ENCODE measurements around the gene DNAJC30. TPM values are rescaled to one million over a fixed set of nuclear protein-coding genes. Genes with fewer than 3 reads are reported as not detected.
"Not testable (repeated sequence)": the region's sequence is repeated elsewhere in the genome, so short reads cannot be mapped to it uniquely, and the experiment has no call there.

Gene DNAJC30
- total RNA-seq (2014; rRNA removed; shearing (Covaris generic)), result 2.4 and 2.7 TPM in 2 replicates

- peaks cover 5% of the 10 kb centered on the region for H3K36me3 ChIP-seq (replicated peaks; ENCODE audit: control insufficient read depth, insufficient read depth, low read length)
- H3K4me3 ChIP-seq (ENCODE audit: insufficient read depth, low read depth, low read length), result peak within 1 kb of the TSS; percentile 95
- H3K27me3 ChIP-seq (ENCODE audit: control insufficient read depth, insufficient read depth, low read length), result no peaks in the 10 kb centered on the region
- DNase-seq, result peak; percentile 99
Observed at GRCh38 chr7:73683056-73683787, at the start of gene DNAJC30, which contains the start of gene BUD23. Gene DNAJC30 (minus strand): TSS chr7:73683453. CDS start chr7:73683423, 30 bp downstream. Gene BUD23 (plus strand): TSS chr7:73683597. CDS start chr7:73683626, 29 bp downstream.

DNA sequence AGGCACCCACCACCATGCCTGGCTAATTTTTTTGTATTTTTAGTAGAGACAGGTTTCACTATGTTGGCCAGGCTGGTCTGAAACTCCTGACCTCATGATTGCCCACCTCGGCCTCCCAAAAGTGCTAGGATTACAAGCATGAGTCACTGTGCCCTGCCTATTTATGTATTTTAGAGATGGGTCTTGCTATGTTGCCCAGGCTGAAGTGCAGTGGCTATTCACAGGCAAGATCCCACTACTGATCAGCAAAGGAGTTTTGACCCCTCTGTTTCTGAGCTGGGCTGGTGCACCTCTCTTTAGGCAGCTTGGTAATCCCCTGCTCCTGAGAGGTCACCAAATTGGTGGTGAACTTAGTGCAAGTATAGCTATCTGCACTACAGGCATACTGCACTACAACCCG lies 49.1 kb upstream of the DNAJC30 start:
- Histone ChIP-seq H3K36me3 (replicated peaks; ENCODE audit: control insufficient read depth, insufficient read depth, low read length) (peaks cover 8% of the 10 kb centered on the region), H3K4me3 (ENCODE audit: insufficient read depth, low read depth, low read length) (no peak overlapping the region), H3K27me3 (ENCODE audit: control insufficient read depth, insufficient read depth, low read length) (no peaks in the 10 kb centered on the region)
- DNase-seq, result no peak

DNA sequence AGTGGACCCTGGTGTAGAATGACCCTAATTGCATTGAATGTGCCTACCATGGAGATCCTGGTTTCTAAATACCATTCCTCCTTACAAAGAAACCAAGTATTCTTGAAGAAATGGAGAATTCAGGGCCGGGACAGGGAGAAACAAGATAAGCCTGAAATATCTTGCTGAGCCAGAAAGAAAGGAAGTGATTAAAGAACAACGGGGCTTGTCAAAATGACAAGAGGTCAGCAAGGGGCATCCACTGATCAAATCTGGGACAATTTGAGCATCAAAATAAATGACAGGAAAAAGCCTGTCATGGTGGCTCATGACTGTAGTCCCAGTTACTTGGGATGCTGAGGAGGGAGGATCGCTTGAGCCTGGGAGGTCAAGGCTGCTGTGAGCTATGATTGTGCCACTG lies 47.2 kb upstream of the DNAJC30 start:
- DNase-seq, result no peak
- H3K36me3 ChIP-seq (replicated peaks; ENCODE audit: control insufficient read depth, insufficient read depth, low read length), result no peaks in the 10 kb centered on the region
- no peak overlapping the region for H3K4me3 ChIP-seq (ENCODE audit: insufficient read depth, low read depth, low read length)
- no peaks in the 10 kb centered on the region for H3K27me3 ChIP-seq (ENCODE audit: control insufficient read depth, insufficient read depth, low read length)

DNA sequence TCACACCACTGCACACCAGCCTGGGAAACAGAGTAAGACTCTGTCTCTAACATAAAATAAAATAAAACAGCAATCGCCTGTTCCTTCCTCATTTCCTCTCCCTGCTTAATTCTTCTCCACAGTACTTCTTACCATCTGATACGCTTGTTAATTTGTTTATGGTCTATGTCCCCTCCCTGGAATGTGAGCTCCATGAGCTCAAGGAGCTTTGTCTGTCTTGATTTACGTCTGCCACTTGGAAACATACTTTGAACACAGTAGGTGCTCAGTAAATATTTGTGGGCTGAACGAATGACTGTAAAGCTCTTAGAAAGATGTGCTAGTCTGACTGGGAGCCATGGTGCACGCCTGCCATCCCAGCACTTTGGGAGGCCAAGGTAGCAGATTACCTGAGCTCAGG lies 45.3 kb upstream of the DNAJC30 start:
- Histone ChIP-seq H3K4me3 (ENCODE audit: insufficient read depth, low read depth, low read length) (no peak overlapping the region), H3K36me3 (replicated peaks; ENCODE audit: control insufficient read depth, insufficient read depth, low read length) (no peaks in the 10 kb centered on the region)
- DNase-seq, result no peak

GRCh38 chr7:73727952-73728351 lies 44.7 kb upstream of the DNAJC30 start:
- Histone ChIP-seq H3K4me3 (ENCODE audit: insufficient read depth, low read depth, low read length) (no peak overlapping the region), H3K27me3 (ENCODE audit: control insufficient read depth, insufficient read depth, low read length) (no peaks in the 10 kb centered on the region), H3K36me3 (replicated peaks; ENCODE audit: control insufficient read depth, insufficient read depth, low read length) (no peaks in the 10 kb centered on the region)
- no peak for DNase-seq

More for the DNA sequence above, 45.3 kb upstream of the DNAJC30 start:
- no peaks in the 10 kb centered on the region for H3K27me3 ChIP-seq (ENCODE audit: control insufficient read depth, insufficient read depth, low read length)

GRCh38 chr7:73726083-73726466 lies 42.8 kb upstream of the DNAJC30 start:
- Histone ChIP-seq H3K36me3 (replicated peaks; ENCODE audit: control insufficient read depth, insufficient read depth, low read length) (no peaks in the 10 kb centered on the region), H3K27me3 (ENCODE audit: control insufficient read depth, insufficient read depth, low read length) (no peaks in the 10 kb centered on the region; the same call in 1 of the 2 replicates), H3K4me3 (ENCODE audit: insufficient read depth, low read depth, low read length) (no peak overlapping the region)
- DNase-seq, result no peak

GRCh38 chr7:73723813-73724212 lies 40.6 kb upstream of the DNAJC30 start:
- peaks cover 7% of the 10 kb centered on the region for H3K27me3 ChIP-seq (ENCODE audit: control insufficient read depth, insufficient read depth, low read length)
- no peak for DNase-seq
- H3K4me3 ChIP-seq (ENCODE audit: insufficient read depth, low read depth, low read length), result no peak overlapping the region
- H3K36me3 ChIP-seq (replicated peaks; ENCODE audit: control insufficient read depth, insufficient read depth, low read length), result no peaks in the 10 kb centered on the region

- no peak overlapping the region for H3K4me3 ChIP-seq (ENCODE audit: insufficient read depth, low read depth, low read length)
- DNase-seq, result no peak
- peaks cover 16% of the 10 kb centered on the region for H3K27me3 ChIP-seq (ENCODE audit: control insufficient read depth, insufficient read depth, low read length)
- H3K36me3 ChIP-seq (replicated peaks; ENCODE audit: control insufficient read depth, insufficient read depth, low read length), result no peaks in the 10 kb centered on the region
Observed at GRCh38 chr7:73722785-73723184, 39.5 kb upstream of the DNAJC30 start.

DNA sequence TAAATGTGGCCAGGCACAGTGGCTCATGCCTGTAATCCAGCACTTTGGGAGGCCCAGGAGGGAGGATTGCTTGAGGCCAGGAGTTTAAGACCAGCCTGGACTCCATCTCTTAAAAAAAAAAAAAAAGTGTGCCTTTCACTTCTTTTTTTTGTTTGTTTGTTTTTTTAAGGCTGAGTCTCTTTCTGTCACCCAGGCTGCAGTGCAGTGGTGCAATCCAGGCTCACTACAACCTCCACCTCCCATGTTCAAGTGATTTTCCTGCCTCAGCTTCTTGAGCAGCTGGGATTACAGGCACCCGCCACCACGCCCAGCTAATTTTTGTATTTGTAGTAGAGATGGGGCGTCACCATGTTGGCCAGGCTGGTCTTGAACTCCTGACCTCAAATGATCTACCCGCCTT lies 38.9 kb upstream of the DNAJC30 start:
- H3K4me3 ChIP-seq (ENCODE audit: insufficient read depth, low read depth, low read length), result not testable (repeated sequence)
- peaks cover 16% of the 10 kb centered on the region for H3K27me3 ChIP-seq (ENCODE audit: control insufficient read depth, insufficient read depth, low read length)

GRCh38 chr7:73721377-73721817 lies 38.1 kb upstream of the DNAJC30 start:
- Histone ChIP-seq H3K4me3 (ENCODE audit: insufficient read depth, low read depth, low read length) (no peak overlapping the region), H3K36me3 (replicated peaks; ENCODE audit: control insufficient read depth, insufficient read depth, low read length) (no peaks in the 10 kb centered on the region)
- DNase-seq, result peak; percentile 7

More for the DNA sequence above, 38.9 kb upstream of the DNAJC30 start:
- not testable (repeated sequence) for H3K36me3 ChIP-seq (replicated peaks; ENCODE audit: control insufficient read depth, insufficient read depth, low read length); DNase-seq

DNA sequence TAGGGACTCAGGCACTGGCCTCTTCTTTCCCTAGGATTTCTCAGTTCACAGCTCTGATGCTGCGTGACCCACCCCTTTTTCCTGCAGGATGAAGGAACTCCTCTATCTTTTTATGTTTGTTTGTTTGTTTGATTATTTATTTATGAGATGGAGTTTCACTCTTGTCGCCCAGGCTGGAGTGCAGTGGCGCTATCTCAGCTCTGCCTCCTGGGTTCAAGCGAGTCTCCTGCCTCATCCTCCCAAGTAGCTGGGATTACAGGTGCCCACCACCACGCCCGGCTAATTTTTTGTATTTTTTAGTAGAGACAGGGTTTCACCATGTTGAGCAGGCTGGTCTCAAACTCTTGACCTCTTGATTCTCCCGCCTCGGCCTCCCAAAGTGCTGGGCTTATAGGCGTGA lies 37.2 kb upstream of the DNAJC30 start:
- DNase-seq; H3K36me3 ChIP-seq (replicated peaks; ENCODE audit: control insufficient read depth, insufficient read depth, low read length); H3K4me3 ChIP-seq (ENCODE audit: insufficient read depth, low read depth, low read length): not testable (repeated sequence)
- H3K27me3 ChIP-seq (ENCODE audit: control insufficient read depth, insufficient read depth, low read length), result peaks cover 16% of the 10 kb centered on the region

More at GRCh38 chr7:73721377-73721817, 38.1 kb upstream of the DNAJC30 start:
- H3K27me3 ChIP-seq (ENCODE audit: control insufficient read depth, insufficient read depth, low read length), result peaks cover 16% of the 10 kb centered on the region

DNA sequence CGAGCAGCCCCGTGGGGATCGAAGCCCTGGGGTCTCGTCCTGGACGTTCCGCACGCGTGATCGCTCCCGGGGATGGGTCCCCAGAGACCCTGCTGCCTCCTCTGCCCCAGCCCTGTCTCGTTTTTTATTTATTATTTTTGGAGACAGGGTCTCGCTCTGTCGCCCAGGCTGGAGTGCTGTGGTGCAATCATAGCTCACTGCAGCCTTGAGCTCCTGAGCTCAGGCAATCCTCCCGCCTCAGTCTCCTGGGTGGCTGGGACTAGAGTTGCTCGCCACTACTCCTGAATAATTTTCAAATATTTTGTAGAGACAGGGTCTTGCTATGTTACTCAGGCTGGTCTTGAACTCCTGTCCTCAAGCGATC lies 36.5 kb upstream of the DNAJC30 start:
- Histone ChIP-seq H3K27me3 (ENCODE audit: control insufficient read depth, insufficient read depth, low read length) (peaks cover 16% of the 10 kb centered on the region), H3K4me3 (ENCODE audit: insufficient read depth, low read depth, low read length) (peak overlapping the region; percentile 38), H3K36me3 (replicated peaks; ENCODE audit: control insufficient read depth, insufficient read depth, low read length) (no peaks in the 10 kb centered on the region)
- no peak for DNase-seq

GRCh38 chr7:73718905-73719805 lies 35.9 kb upstream of the DNAJC30 start, which contains the start of gene STX1A:
Gene STX1A (minus strand): TSS chr7:73719669. CDS start chr7:73719631, 38 bp downstream.
- peak; percentile 99 for DNase-seq

GRCh38 chr7:73718438-73718881 lies 35.2 kb upstream of the DNAJC30 start:
- H3K27me3 ChIP-seq (ENCODE audit: control insufficient read depth, insufficient read depth, low read length), result peaks cover 16% of the 10 kb centered on the region
- DNase-seq, result no peak
- peak overlapping the region; percentile 70 for H3K4me3 ChIP-seq (ENCODE audit: insufficient read depth, low read depth, low read length)
- H3K36me3 ChIP-seq (replicated peaks; ENCODE audit: control insufficient read depth, insufficient read depth, low read length), result no peaks in the 10 kb centered on the region

More at GRCh38 chr7:73718905-73719805, 35.9 kb upstream of the DNAJC30 start, which contains the start of gene STX1A:
- Histone ChIP-seq H3K27me3 (ENCODE audit: control insufficient read depth, insufficient read depth, low read length) (peaks cover 16% of the 10 kb centered on the region), H3K4me3 (ENCODE audit: insufficient read depth, low read depth, low read length) (peak within 1 kb of the TSS; percentile 70), H3K36me3 (replicated peaks; ENCODE audit: control insufficient read depth, insufficient read depth, low read length) (no peaks in the 10 kb centered on the region)
